Stimulated activated CD4-positive, alpha-beta T cell treated with anti-CD3 and anti-CD28 coated beads, Interleukin-4, amount 100 ng/mL, for 4 hours (primary cell): ENCODE measurements around the gene PLXNB2.

Experiments used
- DNase-seq, 2 experiments: peaks; one replicate each; pipeline ENCODE4 v3.0.0-alpha.2; 2020

Gene PLXNB2

GRCh38 chr22:50310949-50311444 is 3.6 kb upstream of the PLXNB2 start:
- no peak for DNase-seq

DNA sequence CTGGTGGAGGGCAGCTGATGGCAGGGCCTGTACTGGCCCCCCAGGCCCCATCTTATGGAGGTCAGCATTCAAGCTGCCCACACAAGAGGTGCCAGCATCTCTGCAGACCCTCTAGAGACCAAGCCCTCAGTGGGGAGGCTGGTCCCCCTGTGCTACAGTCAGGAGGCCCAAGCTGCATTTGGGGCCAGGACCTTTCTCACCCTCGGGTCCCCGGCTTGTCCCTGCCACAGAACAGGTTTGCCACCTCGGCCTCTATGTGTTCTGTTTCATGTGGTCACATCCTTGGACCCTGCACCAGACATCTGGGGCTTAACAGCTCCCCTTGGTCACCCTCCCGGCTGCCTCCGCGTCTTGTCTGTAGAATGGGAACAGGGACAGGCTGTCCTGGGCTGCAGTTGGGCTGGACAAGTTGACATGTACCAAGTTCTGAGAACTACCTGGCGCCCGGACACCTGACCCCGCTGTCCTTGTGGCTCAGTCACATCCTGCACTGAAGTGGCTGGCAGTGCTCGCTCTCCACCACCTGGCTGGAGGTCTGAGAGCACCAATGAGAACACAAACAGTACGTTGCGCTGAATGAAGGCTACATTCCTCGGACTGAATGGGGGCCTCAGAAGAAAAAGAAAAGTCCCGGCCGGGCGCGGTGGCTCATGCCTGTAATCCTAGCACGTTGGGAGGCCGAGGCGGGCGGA is 2.7 kb upstream of the PLXNB2 start:
- no peak for DNase-seq

- DNase-seq: no peak
Observed at GRCh38 chr22:50309601-50309991, 2.1 kb upstream of the PLXNB2 start.

- DNase-seq: no peak
Observed at GRCh38 chr22:50308986-50309600, 1.6 kb upstream of the PLXNB2 start.

DNA sequence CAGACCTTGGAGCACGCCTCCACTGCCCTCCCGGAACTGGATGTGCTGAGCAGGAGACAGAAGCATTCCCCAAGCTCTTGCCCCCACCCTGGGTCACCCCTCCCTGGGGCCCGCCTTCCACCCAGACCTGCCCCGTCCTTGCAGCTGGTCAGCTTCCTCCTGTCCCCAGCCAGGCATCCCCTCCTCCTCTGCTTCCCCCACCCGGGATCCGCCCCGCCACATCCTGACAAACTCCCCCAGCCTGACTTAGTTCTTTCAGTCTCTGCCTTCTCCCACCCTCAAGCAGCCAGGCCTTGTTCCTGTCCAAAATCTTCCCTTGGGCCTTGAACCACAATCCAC is 1.1 kb upstream of the PLXNB2 start:
- DNase-seq: no peak

- DNase-seq: no peak
Observed at GRCh38 chr22:50307890-50308596, 597 bp upstream of the PLXNB2 start.

- DNase-seq: no peak
Observed at GRCh38 chr22:50305923-50306566, 1.4 kb downstream of the PLXNB2 start.

DNA sequence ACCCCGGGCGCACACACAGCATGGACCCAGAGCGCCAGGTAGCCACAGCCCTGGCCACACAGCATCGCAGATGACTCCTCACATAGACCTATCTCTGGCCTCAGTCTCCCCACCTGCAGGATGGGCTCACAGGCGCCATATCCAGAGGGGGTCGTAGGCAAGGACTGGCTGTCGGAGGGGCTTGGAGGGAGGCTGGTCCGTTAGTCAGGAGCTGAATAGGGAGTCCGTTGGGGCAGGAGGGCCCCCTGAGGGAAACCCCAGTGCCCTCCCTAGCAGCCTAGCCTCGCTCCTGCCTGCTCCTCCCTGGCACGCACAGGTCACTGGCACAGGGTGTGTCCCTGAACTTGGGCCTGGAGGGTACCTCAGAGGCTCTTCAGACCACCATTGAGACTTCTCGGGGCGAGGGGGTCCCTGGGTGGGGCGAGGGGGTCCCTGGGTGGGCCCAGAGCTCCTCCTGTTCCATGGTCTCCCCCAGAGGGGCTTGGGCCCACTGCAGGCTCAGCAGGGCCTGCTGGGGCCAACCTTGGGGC is 2.0 kb downstream of the PLXNB2 start:
- no peak for DNase-seq

DNA sequence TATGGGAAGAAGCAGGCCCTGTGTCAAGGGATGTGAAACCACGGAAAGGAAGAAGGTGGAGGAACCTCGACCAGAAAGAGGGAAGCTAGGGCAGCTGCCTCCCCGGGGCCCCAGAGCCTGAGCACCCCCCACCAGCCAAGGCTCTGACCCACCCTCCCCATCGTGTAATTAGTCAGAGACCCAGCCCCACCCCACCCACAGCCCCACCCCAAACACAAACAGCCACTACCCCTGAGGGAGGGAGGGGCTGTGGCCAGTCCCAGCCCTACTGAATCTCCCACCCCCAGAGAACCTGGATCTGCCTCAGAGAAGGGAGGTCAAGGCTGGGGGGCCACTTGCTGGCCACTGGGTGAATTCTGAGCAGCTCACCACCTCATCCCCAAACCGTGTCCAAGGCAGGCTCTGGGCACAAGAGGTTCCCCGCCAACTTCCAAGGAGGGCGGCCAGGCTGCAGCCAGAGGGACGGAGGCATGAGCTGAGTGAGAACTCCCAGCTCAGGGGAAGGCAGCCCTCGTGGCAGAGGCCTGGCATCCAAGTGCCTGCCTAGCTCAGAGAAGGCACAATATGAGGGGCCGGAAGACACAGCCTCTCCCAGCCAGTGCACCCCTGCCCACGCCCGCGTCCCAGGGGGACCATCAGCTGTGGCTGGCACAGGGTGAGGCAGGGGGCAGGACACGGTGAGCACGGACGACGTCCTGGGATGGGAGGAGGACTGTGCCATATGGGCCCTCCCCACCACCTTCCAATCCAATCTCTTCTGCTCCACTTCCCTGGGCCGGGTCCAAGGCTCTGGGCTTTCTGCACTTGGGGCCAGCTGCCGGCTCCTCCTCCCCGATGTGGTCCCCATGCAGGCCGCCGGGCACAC is 2.7 kb downstream of the PLXNB2 start:
- DNase-seq: no peak

- no peak for DNase-seq
Observed at GRCh38 chr22:50303848-50304527, 3.5 kb downstream of the PLXNB2 start.

- no peak for DNase-seq
Observed at GRCh38 chr22:50303515-50303847, 4.0 kb downstream of the PLXNB2 start.

DNA sequence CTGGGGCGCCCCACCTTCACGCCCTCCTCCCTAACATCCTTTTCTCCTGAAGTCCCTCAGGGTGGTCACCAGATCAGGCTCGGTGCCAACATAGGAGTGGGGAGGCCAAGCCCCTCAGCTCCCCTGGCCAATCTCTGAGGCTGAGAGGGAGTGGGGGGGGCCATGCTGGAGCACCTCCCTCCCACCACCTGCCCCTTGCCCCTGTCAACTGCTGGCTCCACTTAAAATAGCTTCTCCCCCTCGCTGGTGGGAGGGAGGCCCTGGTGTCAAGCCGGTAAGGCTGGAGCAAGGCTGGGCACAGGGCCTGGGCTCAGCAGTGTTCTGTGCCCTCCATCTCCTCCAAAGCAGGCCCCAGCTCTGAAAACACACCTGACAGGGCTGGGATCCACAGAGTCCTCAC is 4.9 kb downstream of the PLXNB2 start:
- no peak for DNase-seq

DNA sequence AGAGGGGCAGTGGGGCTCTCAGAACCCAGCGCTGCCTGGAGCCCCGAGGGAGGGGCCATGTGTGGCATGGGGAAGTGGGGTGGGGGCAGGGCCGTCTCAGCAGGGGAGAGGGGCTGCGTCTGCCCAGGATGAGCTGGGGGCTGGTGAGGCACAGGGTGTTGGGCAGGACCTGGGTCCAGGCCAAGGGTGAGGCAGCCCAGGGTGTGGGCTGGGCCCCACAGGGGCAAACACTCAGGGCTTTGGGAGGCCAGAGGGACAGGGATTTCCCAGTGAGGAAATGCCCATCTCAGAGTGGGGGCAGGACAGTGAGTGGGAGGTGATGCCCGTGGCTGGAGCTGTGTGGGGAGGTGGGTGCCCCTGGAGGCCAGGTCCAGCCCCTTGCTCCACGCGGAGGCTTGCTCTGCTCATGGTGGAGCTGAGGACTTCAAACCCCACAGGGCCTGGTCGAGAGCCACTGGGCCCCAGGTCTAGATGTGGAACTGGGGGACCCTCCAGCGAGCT is 5.4 kb downstream of the PLXNB2 start:
- no peak for DNase-seq

DNA sequence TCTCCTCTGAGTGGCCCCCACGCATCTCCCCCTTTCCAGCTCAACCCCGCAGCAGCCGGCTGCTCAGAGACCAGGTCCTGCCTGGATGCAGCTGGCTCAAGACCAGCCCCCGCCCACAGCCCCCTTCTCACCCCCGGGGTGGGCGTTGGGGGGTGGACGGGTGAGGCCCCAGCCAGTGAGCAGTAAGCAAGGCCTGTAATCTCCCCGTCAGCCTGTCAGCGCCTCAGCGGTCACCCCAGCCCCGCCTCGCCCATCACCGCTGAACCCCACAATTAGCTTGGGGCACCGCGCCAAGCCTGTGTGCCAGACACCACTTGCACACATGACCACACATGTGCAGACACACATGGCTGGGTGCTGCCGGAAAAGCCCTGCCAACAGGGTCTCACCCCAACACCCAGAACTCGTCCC is 5.9 kb downstream of the PLXNB2 start:
- no peak for DNase-seq

DNA sequence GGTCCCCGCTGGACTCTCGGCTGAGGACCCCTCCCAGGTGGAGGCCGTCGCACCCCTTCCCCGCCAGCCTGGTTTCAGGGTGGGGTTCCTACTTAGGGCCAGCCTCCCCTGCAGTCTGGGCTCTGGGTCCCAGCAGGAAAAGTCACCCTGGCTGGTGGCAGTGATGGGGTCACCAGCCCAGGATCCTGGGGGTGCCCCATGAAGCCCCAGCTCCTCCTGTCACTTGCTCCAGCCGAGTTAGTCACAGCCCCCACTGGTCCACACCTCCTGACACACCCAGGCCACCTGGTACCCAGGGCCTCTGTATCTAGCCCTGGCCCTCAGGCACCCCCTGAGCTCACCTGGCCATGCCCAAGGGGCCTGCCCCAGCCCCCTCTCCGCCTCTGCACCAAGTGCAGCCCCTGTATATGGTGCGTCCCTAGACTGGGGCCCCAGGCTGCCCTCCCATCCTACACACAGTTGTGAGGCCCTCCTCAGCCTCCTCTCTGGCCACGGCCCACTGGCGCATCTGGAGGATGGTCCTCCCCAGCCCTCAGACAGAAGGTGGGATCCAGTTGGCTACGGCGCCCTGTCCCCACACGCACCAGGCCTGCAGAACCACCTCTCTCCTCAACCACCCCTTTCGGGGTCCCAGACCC is 6.7 kb downstream of the PLXNB2 start:
- no peak for DNase-seq

- DNase-seq: no peak
Observed at GRCh38 chr22:50299785-50300619, 7.4 kb downstream of the PLXNB2 start.

- no peak for DNase-seq
Observed at GRCh38 chr22:50298937-50299784, 8.3 kb downstream of the PLXNB2 start.

DNA sequence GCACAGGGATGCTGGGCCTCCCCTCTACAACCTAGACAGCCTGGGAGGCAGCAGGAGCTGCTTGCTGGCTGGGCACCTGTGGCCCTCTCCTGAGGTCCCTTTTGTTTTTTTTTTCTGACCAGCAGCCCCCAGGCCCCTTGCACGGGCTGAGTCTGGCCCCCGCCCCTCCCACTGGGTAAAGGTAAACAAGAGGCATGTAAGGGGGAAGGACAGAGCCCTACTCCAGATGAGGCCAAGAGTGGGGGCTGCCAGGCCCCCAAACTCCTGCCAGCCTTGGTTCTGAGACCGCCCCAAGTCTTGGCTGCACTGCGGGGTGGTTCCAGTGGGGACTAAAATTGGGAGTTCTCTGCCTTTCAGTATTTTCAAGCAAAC is 9.2 kb downstream of the PLXNB2 start:
- DNase-seq: no peak

DNA sequence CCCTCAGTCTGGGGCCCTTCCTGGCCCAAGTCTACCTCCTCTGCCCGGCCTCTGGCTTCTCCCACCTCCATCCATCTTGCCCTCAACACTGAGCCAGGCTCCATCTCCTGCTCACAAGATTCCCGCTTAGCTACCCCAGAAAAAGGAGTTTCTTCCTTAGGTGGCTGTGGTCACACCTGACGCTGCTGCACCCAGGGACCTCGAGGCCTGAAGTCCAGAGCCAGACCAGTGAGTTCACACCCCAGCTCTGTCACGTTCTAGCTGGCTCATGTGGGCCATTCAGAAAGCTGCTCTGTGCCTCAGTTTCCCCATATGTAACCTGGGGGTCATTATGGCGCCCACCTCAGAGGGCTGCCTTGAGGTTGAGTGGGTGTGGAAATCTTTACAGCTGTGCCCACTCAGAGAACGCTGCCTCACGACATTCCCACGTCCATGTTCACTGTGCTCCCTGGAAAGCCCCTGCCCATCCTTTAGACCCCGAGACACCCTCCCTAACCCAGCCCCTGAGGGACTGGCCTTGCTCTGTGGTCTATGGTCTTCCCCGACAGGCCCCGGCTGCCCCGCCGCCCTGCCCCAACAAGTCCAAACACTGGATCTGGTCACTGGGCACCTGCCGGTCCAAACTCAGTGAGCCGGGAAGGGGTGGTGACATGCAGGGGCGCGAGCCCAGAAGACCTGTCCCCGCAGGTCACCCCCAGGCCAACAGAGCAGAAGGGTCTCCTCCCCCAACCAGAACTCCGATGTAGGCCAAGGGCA is 9.8 kb downstream of the PLXNB2 start:
- DNase-seq: no peak
